HG03342 (cell line): Measurements from ENCODE around the gene CIRBP.

Source experiments
- ATAC-seq: cut with Tn5 transposase; IDR thresholded peaks from one replicate; pipeline ENCODE4 v1.9.1; 2021; ENCODE audit warnings: mild to moderate bottlenecking, moderate library complexity; ENCODE audit not compliant: unreplicated experiment

The CIRBP gene

DNA sequence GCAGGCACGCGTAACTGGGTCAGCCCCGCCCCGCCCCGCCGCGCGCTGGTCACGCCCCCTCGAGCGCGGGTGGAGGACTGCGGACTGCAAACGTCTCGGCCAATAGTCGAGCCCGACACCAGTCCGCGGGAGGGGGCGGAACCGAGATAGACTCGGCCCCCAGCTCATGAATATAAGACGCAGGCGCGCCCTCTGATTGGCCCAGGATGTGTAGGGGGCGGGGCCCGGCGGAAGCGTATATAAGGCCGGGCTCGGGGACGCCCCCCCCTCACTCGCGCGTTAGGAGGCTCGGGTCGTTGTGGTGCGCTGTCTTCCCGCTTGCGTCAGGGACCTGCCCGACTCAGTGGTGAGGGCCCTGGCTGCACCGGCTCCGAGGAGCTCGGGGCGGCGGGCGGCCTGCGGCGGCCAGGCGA is at the start of gene CIRBP:
Gene CIRBP (plus strand): TSS at position 268 of the 413 bp plus-strand sequence. CDS start 1,602 bp downstream, outside the sequence.
- ATAC-seq: peak; percentile 54

DNA sequence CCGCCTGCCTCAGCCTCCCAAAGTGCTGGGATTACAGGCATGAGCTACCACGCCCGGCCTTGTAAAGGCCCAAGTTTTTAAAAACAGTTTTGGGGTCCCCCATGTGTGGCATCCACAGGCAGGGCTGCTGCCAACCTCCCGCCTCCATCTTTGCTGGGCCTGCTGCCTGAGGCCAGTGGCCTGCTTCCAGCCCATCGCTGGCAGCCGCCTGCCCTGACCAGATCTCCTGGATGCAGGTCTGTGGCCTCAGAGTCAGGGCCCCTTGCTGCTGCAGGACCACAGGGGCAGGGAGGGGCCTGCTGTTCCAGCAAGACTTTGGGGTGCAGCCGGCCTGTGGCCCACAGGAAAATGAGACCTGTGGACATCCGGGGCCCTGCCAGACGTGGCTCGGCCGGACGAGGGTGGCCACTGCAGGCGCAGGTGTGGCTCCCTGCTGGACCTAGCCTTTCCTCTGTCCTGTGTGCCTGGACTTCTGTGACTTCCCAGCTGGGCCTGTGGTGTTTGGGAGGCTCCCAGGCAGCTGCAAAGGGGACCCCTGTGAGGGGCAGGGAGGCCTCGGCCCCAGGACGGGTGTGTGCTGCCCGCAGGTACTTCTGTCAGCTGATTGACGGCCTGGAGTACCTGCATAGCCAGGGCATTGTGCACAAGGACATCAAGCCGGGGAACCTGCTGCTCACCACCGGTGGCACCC is 49.2 kb upstream of the CIRBP start:
- ATAC-seq: no peak

DNA sequence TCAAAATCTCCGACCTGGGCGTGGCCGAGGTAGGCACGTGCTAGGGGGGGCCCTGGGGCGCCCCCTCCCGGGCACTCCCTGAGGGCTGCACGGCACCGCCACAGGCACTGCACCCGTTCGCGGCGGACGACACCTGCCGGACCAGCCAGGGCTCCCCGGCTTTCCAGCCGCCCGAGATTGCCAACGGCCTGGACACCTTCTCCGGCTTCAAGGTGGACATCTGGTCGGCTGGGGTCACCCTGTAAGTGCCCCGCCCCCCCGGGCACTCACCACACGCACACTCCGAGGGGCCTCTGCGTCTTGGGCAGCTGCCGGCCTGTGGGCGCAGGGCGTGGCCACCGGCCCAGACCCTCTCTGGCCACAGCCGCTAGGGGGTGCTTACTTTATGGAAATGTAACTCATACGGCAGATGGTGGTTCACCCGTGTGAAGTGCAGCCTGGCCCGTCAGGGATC is 48.6 kb upstream of the CIRBP start:
- ATAC-seq: no peak

DNA sequence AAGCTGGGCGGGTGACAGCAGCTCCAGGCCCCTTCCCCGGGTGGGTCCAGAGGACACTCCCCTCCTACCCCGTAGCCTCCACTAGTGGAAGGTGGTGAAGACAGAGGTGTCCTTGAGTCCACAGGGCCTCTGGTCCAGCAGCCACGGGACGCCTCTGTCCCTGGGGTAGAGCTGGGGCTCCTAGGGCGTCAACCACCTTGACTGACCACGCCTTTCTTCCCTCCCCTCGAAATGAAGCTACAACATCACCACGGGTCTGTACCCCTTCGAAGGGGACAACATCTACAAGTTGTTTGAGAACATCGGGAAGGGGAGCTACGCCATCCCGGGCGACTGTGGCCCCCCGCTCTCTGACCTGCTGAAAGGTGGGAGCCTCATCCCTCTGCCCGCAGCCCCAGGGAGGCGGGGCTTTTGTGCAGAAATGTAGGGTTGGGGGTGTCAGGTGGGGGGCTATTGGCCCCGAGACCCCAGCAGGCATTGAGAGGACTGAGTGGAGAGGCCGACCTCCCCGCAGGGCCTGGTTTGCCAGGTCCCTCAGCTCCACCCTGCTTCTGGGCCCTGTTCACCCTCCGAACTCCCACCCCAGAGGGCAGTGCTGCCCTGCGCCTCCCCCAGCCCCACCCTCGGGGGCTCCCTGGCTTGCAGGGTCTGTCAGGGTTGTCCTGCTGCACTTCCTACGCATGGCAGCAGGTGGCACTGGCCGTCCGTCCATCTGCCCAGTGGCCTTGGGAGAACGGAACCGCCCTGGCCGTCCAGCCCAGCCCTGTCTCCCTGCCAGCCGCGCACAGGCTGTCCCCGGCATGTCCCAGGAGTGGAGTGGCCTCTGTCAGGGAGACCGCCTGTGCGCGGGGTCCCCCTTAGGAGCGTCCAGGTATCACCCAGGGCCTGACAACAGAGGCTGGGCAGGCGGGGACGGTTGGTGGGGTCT is 47.9 kb upstream of the CIRBP start:
- no peak for ATAC-seq

DNA sequence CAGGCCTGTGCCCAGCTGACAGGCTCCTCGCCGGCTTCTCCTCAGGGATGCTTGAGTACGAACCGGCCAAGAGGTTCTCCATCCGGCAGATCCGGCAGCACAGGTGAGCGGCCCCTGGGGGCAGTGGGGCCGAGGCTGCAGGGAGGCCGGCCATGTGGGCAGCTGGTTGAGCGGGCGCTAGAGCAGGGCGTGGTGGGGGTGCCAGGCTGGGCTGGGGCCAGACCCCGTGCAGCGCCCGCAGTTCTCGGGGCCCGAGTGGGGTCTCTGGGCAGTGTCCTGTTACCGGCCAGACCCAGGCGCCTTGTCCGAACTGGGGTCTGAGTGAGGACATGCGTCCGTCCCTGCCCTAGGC is 47.3 kb upstream of the CIRBP start:
- no peak for ATAC-seq

DNA sequence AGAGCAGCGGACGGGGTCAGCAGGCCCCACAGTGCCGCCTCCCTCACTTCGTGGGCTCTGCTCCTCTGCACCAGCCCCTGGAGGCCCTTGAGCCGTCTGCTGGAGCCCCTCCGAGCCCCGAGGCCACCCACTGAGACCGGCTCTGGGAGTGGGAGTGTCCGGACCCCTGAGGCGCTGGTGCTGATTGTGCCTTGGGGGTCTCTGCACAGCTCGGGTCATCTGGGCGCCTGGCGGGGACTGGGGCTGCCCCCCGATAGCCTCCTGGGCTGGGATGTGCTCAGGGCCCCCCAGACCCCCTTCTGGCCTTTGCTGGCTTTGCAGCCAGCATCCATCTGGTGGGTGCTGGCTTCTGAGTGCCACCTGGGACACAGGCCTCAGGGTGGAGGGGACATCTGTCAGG is 46.7 kb upstream of the CIRBP start:
- no peak for ATAC-seq

DNA sequence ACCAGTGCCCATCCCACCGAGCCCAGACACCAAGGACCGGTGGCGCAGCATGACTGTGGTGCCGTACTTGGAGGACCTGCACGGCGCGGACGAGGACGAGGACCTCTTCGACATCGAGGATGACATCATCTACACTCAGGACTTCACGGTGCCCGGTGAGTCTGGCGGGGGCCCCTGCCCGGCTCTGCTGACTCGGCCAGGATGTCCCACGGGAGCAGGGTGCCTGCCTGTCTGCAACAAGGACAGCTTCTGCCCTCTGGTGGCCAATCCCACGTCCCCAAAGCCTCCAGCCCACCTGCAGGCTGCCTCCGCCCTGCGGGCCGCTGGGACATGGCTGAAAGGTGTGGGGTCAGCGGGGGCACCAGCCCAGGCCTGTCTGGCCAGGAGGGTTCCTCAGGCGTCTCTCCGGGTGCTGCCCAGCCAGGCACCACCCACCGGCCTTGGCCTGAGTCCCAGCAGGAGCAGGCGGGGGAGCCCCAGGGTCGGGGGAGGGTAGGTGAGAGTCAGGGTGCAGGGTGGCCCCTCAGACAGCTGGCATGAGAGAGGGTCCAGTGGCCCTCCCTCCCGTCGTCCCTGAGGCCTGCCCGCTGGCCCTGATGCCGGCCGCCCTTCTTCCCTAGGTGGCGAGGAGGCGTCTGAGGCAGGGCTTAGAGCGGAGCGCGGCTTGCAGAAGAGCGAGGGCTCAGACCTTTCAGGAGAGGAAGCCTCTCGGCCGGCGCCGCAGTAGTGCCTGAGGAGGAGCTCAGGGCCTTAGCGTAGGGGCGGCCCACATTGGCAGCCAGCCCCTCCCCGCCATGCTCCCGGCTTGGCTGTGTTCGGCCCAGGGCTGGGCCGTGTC is 45.9 kb upstream of the CIRBP start:
- no peak for ATAC-seq

DNA sequence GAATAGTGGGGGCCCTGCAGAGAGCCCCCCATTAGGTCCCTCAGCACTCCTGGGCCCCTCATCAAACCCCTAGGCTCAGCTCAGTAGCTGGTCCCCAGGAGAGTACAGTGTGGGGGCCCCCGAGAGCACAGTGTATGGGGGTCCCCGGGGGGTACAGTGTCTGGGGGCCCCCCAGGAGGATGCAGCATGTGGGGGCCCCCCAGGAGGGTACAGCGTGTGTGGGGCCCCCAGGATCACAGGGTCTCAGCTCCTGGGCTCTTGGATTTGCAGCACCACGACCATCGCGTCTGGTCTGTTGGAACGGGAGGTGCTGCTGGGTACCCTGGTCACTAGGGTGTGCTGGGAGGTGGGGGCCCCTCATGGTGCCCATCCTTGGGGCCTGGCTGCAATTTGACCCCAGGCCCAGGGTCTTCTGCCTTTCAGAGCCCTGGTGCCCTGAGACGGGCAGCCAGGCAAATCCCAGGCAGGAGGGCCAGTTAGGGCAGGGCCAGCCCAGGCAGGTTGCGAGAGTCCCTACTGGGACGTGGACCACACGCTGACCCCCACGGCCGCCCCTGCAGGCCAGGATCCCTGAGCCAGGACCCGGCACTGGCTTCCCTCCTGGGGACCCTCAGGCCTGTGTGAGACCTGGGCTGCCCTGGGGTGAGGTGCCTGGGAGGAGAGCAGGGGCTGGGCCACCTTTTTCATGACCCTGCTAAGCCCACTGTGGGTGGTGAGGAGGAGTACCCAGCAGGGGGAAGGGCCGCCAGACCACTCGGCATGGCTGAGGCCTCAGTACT is 44.9 kb upstream of the CIRBP start:
- no peak for ATAC-seq

DNA sequence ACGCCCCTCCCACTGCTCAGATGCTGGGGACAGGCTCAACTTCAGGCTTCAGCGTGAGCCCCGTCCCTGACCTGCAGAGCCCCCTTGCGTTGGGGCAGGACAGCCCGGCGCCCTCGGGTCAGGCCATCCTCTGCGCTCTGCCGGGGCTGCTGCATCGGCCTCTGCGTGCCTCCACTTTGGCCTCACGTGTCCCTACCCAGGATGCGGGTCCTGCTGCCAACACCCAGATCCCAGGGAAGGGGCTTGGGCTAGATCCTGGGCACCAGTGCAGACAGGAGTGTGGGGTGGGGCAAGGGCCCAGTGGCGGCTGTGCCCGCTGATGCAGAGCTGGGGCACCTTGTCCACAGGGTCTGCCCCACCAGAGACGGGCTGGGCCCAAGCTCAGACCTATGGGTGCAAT is 44.3 kb upstream of the CIRBP start:
- no peak for ATAC-seq

DNA sequence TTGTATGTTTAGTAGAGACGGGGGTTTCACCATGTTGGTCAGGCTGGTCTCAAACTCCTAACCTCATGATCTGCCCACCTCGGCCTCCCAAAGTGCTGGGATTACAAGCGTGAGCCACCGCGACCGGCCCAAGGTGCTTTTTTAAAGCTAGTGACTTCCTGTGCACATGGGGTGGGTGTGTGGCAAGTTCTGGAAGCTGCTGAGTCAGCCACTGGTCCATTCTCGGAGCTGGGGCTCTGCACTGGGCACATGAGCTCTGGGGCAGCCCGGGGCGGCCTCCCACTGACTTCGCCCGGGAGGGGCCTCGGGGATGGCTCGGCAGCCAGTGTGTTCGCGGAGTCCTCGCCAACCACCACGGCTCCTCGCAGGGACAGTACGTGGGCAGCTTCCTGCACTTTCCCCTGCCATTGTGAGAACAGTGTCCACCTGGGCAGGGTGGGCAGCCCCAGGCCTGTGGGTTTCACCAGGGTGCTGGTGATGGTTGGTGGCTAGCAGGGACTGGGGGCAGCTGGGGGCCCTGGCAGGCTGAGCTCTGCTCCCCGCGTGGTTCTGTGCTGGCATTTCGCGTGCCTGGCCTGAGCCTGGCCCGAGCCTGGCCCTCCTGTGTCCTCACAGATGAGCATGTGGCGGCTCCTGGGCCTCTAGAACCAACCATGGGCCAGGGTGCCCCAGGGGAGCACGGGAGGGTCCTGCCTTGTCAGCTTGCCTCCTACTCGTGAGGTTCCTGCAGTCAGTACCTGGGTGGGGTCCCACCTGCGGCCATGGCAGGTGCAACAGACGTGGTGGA is 43.5 kb upstream of the CIRBP start:
- no peak for ATAC-seq

DNA sequence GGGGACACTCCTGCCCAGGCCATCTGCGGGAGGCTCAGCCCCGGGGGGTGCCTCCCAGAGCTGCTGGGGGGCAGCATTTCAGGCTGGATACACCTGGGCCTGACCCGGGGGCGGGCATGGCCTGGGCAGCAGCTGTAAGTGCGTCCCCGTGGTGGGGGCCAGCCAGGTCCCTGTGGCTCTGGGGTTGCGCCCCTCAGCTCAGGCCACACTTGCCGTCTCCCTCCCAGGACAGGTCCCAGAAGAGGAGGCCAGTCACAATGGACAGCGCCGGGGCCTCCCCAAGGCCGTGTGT is 43.0 kb upstream of the CIRBP start:
- no peak for ATAC-seq

DNA sequence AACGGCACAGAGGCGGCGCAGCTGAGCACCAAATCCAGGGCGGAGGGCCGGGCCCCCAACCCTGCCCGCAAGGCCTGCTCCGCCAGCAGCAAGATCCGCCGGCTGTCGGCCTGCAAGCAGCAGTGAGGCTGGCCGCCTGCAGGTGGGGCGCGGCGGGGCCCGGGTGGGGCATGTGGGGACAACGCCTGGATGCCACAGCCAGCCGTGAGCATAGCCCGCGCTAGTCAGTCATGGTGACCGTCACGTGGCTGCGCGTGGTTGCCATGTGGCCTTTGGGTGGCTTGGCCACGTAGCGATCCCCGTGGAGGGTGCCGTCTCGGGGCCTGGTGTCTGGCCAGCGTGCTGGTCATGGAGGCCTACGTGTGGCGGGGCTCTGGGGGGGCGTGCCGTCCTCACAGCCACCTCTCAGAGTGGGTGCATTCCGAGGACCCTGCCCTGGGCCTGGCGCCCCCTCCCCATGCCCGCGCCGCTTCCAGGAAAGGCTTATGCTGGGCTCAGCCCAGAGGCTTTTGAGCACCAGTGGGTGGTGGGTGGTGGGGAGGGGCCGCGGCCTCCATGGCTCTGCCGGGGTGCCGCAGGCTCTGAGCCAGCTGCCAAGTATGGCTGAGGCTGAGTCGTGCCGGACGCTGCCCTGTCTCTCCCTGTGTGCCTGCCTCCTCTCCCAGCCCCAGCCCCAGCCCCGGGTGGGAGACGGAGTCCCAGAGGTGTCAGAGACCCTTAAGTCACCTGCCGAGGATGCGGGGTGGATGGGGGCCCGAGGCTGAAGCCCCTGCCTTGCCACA is 42.4 kb upstream of the CIRBP start:
- ATAC-seq: no peak

DNA sequence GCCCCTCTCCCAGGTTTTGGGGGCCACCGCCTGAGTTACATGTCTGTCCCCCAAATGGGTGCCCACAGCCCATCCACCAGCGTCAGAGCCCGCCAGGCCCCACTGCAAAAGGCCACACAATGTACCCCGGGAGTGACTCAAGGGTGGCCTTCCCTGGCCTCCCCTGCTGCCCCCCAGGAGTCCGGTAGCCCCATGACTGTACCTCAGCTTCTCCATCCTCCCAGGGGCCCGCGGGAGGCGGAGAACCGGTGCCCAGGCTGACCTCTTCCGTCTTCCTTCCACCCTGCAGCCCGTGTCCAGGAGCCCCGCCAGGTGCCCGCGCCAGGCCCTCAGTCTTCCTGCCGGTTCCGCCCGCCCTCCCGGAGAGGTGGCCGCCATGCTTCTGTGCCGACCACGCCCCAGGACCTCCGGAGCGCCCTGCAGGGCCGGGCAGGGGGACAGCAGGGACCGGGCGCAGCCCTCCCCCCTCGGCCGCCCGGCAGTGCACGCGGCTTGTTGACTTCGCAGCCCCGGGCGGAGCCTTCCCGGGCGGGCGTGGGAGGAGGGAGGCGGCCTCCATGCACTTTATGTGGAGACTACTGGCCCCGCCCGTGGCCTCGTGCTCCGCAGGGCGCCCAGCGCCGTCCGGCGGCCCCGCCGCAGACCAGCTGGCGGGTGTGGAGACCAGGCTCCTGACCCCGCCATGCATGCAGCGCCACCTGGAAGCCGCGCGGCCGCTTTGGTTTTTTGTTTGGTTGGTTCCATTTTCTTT is 41.7 kb upstream of the CIRBP start:
- ATAC-seq: no peak

DNA sequence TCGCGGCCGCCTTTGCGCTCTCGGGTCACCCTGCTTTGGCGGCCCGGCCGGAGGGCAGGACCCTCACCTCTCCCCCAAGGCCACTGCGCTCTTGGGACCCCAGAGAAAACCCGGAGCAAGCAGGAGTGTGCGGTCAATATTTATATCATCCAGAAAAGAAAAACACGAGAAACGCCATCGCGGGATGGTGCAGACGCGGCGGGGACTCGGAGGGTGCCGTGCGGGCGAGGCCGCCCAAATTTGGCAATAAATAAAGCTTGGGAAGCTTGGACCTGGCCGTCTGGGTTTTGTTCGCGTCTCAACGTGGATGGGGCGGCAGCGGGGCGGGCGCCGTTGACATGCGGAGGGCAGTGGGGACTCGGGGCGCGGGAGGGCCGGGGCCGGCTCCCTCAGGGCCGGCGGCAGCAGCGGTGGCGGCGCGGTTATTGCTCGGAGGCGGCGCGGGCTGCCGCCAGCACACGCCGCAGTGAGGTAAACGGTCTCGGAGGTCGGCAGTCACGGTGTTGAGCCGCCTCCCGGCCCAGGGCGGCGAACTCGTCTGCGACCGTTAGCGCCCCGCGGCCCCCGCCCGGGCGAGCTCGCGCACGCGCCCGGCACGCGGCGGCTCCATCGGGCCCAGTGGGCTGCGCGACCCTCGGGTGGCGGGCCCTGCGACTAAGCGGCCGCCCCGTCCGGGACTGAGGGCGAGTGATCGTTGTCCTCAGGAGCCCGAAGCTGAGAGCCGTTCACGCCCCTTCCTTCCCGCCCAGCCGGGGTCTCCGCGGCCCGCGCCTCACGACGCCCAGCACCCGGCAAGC is 40.8 kb upstream of the CIRBP start:
- ATAC-seq: no peak

DNA sequence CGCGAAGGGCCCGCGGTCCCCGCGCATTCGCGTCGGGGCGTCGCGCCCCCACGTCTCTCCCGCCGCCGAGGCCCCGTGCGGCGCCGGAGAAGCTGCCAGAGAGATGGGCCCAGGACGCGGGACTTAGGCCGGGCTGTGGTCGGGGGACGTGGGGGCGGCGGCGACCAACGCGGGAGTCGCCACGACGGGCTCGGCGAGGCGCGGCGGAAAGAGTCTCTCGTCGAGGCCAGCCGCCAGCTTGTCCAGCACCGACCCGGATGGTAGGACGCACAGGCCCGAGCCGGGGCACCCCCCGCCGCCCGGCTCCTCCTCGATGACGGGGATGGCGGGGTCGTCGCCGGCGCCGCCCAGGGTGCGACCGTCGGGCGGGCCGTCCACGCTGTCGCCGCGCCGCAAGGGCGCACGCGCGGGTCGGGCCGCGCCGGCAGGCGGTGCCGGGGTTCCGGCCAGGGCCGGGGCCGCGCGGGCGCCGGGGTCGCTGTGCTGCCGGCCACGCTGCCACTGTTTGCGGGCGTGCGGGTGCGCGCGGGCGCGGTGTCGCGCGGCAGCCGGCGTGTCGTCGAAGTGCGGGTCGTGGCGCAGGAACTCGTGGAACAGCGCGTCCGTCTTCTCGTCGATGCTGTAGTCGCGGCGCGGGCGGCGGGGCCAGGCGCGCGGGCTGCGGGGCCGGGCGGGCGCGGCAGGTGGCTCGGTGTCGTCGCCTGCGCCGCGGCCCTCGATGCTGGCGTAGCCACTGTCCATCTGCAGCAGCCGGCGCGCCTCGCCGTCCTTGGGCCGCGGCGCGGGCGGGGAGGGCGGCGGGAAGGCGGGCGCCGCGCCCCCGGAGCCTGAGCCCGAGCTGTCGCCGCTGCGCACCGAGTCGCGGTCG is 39.8 kb upstream of the CIRBP start:
- no peak for ATAC-seq

DNA sequence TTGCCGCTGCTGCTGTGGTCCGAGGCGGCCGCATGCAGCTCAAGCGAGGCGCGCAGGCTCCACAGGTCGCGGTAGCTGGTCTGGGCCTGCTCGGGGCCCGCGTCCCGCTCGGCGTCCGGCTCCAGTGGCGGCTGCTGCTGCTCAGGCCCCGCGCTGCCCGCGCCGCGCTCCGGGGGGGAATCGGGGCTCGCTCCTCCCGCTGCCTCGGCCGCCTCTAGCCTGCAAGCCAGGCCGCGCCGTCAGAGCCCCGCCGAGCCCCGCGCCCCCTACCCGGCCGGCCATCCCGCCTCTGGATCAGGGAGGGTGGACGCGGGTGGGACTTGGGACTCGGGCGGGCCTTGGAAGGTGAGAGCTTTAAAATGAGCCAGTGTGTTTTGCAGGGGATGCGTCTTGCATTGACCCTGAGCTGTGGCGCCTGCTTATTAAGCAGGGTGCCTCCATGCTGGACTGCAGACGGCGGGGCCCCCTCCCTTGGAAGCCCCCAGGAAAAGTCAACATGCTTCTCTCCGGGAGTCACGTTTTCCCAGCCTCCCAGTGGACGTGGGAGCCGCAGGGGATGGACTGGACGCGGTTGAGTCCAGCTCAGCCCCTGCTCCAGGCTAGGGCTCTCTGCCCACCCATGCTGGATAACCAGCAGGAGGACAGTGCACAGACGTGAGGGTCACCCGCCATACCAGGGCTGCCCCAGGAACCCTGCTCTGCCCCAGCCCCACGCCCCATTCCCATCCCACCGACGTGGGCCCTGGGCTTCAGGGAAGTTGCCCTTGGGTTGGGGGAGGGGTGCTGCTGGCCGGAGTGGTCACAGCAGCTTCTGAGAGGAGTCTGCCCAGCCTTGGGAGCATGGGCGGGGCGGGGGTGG is 39.0 kb upstream of the CIRBP start:
- no peak for ATAC-seq
